ENCODE results near the gene FASTKD1.

GRCh38 chr2:169599568-169599967 lies 25.9 kb upstream of the FASTKD1 start:
- TF ChIP-seq POLR2AphosphoS5 (IDR thresholded peaks at IDR 0.05; ENCODE audit: low read depth, low read length) = no peak
- TF ChIP-seq REST (IDR thresholded peaks at IDR 0.05; ENCODE audit: insufficient read depth in 1 of 2, low read depth in 2 of 2, low read length in 2 of 2) = no peak
- no peak for TF ChIP-seq SIN3A (IDR thresholded peaks at IDR 0.05; ENCODE audit: borderline replicate concordance, insufficient read depth, low read length)
- TF ChIP-seq TAF1 (IDR thresholded peaks at IDR 0.05; ENCODE audit: borderline replicate concordance, insufficient read depth, low read length) = no peak

Measured in PFSK-1 (cell line).